HFFc6 (cell line): ENCODE data around the gene HABP4. TPM values are rescaled to one million over a fixed set of nuclear protein-coding genes. Genes with fewer than 3 reads are reported as not detected.

Experiments used
- DNase-seq: peaks from one replicate; pipeline ENCODE4 v3.0.0-alpha.2; 2018
- H3K27ac Mint-ChIP-seq: 2 replicates; pipeline ENCODE4 v1.8.0; 2020; ENCODE audit warnings: mild to moderate bottlenecking, mixed read lengths
- H3K27me3 Mint-ChIP-seq: 2 replicates; pipeline ENCODE4 v1.8.0; 2021; ENCODE audit warnings: mild to moderate bottlenecking, moderate library complexity, mixed read lengths; ENCODE audit not compliant: insufficient read depth
- H3K36me3 Mint-ChIP-seq: 2 replicates; pipeline ENCODE4 v1.8.0; 2021; ENCODE audit warnings: low read depth, mixed read lengths
- H3K4me1 Mint-ChIP-seq: 2 replicates; pipeline ENCODE4 v1.8.0; 2020; ENCODE audit warnings: low read depth, mixed read lengths
- H3K4me3 Mint-ChIP-seq: 2 replicates; pipeline ENCODE4 v1.8.0; 2020; ENCODE audit warnings: mild to moderate bottlenecking, moderate library complexity, mixed read lengths
- H3K9me3 Mint-ChIP-seq: 2 replicates; pipeline ENCODE4 v1.8.0; 2020; ENCODE audit warnings: mild to moderate bottlenecking, mixed read lengths
- total RNA-seq, 6 experiments: library from RNA; stranded (reverse); fragmentation: NEBNext Ultra II Directional; extraction: Animal tissue kit (Norgen Biotek cat#: 25700); gene quantifications; 2 replicates in 1 of 6; 3 replicates in 5 of 6; pipeline ENCODE4 v1.2.3, GENCODE V29; 2021
- TF ChIP-seq, protein P1 (sequence below): fragments of 200-600 bp; sonication (generic); IDR thresholded peaks from 2 replicates; pipeline ENCODE4 v1.5.0; 2021; ENCODE audit warnings: antibody characterized with exemption, mild to moderate bottlenecking

Gene HABP4
- total RNA-seq, 6 experiments from 2014 or later, result 20.1 to 26.6 (median 24.9) TPM

DNA sequence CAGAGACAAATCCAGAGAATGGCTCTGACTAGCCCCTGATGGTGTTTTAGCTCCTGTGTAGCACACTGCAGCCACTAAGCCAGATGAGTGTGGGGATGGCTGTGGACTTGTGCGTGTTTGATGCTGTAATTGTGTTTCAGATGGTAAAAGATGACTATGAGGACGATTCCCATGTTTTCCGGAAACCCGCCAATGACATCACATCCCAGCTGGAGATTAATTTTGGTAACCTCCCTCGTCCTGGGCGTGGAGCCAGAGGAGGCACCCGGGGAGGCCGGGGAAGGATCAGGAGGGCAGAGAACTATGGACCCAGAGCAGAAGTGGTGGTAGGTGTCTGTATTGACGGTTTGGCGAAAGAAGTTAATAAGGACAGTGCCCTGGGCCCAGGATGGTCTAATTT lies 38.0 kb downstream of the HABP4 start:
- TF ChIP-seq, protein P1, sequence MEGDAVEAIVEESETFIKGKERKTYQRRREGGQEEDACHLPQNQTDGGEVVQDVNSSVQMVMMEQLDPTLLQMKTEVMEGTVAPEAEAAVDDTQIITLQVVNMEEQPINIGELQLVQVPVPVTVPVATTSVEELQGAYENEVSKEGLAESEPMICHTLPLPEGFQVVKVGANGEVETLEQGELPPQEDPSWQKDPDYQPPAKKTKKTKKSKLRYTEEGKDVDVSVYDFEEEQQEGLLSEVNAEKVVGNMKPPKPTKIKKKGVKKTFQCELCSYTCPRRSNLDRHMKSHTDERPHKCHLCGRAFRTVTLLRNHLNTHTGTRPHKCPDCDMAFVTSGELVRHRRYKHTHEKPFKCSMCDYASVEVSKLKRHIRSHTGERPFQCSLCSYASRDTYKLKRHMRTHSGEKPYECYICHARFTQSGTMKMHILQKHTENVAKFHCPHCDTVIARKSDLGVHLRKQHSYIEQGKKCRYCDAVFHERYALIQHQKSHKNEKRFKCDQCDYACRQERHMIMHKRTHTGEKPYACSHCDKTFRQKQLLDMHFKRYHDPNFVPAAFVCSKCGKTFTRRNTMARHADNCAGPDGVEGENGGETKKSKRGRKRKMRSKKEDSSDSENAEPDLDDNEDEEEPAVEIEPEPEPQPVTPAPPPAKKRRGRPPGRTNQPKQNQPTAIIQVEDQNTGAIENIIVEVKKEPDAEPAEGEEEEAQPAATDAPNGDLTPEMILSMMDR, result no peak
- Mint-ChIP-seq H3K27ac (peak overlapping the region; percentile 29; the same call in 1 of the 2 replicates), H3K4me3 (no peak overlapping the region), H3K4me1 (peaks cover 48% of the 10 kb centered on the region), H3K27me3 (no peaks in the 10 kb centered on the region), H3K9me3 (no peaks in the 10 kb centered on the region), H3K36me3 (peaks cover 52% of the 10 kb centered on the region)
- no peak for DNase-seq

DNA sequence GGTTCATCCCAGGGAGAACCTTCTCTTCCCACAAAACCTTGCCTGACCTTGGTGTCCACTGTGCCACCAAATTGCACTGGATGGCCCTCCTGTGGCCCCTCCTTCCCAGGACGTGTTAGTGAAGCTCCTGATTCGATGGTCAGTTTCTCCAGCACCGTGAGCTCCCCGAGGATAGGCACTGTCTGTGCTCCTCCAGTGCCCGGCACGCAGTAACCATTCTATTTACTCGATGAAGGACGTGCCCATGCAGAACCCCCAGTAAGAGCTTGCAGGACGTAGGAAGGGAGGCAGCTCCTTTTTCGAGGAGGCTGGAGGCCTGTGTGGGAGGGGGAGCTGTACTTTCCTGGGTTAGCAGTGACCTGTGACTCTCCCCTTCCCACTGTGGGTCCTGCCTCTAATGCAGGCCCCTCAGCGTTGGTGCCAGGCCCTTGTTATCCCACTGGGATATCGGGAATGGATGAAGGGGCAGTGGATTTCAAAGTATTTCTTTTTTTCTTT lies 39.6 kb downstream of the HABP4 start:
- peaks cover 40% of the 10 kb centered on the region for H3K36me3 Mint-ChIP-seq
- no peak for DNase-seq
- H3K27ac Mint-ChIP-seq, result no peak overlapping the region
- no peaks in the 10 kb centered on the region for H3K9me3 Mint-ChIP-seq
- no peak overlapping the region for H3K4me3 Mint-ChIP-seq
- TF ChIP-seq, protein P1, result no peak
- H3K4me1 Mint-ChIP-seq, result peaks cover 32% of the 10 kb centered on the region
- no peaks in the 10 kb centered on the region for H3K27me3 Mint-ChIP-seq

DNA sequence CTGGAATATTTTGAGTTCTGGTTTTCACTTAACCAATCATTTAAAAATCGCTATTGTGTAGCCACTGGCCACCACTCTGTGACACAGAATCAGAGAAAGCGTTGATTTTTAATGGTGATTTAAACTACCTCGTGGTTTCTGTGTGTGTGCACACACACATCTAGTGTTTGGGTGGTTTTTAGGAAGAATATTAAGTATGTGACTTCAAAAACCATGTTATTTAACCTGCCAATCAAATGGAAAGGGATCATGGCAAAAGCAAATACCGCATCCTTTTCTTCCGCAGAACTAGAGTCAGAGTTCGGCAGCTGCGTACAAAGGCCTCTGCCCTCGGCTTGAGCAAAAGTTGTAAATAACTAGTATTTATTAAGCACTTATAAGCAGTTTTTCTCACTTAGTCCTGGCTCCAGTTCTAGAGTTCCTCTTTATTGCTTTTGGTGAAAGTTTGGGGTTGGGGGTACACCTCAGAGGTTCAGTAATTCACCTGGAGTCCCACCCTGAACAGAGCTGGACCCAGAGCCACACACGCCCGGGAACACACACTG lies 40.6 kb downstream of the HABP4 start:
- DNase-seq, result no peak
- Mint-ChIP-seq H3K4me1 (peaks cover 30% of the 10 kb centered on the region), H3K27ac (no peak overlapping the region), H3K27me3 (no peaks in the 10 kb centered on the region; the same call in 1 of the 2 replicates), H3K9me3 (no peaks in the 10 kb centered on the region), H3K4me3 (no peak overlapping the region), H3K36me3 (peaks cover 35% of the 10 kb centered on the region)
- TF ChIP-seq, protein P1, result no peak

DNA sequence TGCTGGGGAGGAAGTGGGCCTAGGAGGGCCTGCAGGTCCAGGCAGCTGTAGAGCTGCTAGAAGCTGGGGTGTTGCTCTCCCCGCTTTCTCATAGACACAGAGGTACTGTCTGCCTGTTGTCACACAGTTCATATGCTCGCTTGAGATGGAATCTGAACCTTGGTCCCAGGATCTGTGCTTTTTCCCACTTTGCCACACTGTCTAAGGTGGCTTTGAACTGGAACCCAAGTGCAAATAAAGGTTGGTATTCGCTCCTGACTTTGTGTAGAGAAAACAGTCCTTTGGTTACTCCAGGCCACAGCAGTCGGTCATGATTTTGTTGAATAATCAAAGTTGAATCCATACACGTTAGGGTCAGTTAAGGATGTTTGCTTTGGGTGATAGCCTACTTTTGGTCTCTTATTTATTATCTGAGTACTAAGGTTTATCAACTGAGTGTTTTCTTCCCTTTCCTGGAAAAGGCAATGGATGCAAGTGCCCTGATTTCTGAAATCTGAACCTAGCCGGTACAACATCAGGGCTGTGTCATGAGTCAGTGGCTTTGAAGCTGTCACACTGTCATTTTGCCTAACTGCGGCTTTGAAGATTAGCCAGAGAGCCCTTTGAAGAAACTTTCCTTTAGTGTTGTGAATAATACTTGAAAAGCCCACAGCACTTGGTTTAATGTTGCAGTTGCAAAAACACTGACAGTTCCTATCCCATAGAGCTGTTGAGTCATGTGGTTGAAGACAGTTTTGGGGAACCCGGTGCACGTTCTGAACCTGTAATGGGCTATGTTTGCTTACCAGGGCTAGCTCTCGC lies 41.3 kb downstream of the HABP4 start:
- TF ChIP-seq, protein P1, result no peak
- H3K9me3 Mint-ChIP-seq, result no peaks in the 10 kb centered on the region
- peaks cover 36% of the 10 kb centered on the region for H3K36me3 Mint-ChIP-seq
- no peak overlapping the region for H3K27ac Mint-ChIP-seq
- H3K4me1 Mint-ChIP-seq, result peaks cover 26% of the 10 kb centered on the region
- no peak overlapping the region for H3K4me3 Mint-ChIP-seq
- DNase-seq, result no peak
- no peaks in the 10 kb centered on the region; the same call in 1 of the 2 replicates for H3K27me3 Mint-ChIP-seq

DNA sequence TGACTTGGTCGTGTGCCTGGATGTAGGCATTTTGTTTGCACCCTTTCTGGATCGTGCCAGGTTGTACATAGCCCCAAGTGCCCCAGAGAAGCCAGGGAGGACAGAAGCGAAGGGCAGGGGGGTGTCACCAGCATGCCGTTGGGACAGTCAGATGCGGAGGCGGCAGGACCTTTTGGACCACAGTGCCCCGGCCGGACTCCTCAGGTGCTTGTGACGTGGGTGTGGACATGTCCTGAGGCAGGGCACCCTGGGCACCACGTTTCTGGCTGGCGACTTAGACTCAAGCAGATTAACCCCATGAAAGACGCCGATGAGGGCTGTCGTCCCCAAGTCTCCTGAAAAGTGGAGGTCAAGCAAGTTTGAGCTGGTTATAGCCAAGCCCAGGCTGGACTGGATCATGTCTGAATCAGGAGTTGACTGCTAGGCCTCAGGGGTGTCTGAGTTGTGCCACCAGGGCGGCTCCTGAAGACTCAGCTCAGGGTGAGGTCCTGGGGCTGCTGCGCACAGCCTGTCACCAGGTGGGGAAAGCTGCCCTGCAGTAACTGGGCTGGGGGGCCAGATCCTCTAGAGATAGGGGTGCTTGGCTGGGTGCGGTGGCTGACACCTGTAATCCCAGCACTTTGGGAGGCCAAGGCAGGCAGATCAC lies 42.0 kb downstream of the HABP4 start:
- no peaks in the 10 kb centered on the region; the same call in 1 of the 2 replicates for H3K27me3 Mint-ChIP-seq
- TF ChIP-seq, protein P1, result no peak
- no peak overlapping the region for H3K4me3 Mint-ChIP-seq
- peaks cover 36% of the 10 kb centered on the region for H3K36me3 Mint-ChIP-seq
- no peaks in the 10 kb centered on the region for H3K9me3 Mint-ChIP-seq
- no peak for DNase-seq
- H3K27ac Mint-ChIP-seq, result no peak overlapping the region
- H3K4me1 Mint-ChIP-seq, result peaks cover 19% of the 10 kb centered on the region
